Measurements from ENCODE around the gene TRHDE.

TRHDE gene

DNA sequence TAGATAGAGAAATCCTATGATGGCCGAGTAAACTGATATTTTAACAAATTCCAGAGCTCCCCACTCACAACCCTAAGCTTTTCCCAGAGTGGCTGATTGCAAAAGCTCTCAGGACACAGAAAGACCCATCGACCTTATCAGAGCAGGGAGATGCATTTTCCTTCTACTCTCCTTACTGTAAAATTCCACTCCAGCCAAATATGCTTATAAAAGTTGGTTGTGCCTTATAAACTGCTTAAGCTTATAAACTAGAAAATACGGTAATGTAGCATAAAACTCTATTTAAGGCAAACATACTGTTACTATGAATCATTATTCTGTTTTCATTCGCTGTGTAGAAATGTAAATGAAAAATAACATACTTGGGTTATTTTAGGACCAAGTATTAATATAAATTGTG, 41.6 kb upstream of the TRHDE start:
- no peaks in the 10 kb centered on the region for H3K9me2 ChIP-seq (replicated peaks; ENCODE audit: insufficient read depth, low read length)
- no peaks in the 10 kb centered on the region for H3K9me3 ChIP-seq (ENCODE audit: insufficient read depth, low read length)
- TF ChIP-seq EZH2phosphoT487 (conservative IDR thresholded peaks at IDR 0.05; ENCODE audit: low read length), result no peak
- TF ChIP-seq, protein P1, sequence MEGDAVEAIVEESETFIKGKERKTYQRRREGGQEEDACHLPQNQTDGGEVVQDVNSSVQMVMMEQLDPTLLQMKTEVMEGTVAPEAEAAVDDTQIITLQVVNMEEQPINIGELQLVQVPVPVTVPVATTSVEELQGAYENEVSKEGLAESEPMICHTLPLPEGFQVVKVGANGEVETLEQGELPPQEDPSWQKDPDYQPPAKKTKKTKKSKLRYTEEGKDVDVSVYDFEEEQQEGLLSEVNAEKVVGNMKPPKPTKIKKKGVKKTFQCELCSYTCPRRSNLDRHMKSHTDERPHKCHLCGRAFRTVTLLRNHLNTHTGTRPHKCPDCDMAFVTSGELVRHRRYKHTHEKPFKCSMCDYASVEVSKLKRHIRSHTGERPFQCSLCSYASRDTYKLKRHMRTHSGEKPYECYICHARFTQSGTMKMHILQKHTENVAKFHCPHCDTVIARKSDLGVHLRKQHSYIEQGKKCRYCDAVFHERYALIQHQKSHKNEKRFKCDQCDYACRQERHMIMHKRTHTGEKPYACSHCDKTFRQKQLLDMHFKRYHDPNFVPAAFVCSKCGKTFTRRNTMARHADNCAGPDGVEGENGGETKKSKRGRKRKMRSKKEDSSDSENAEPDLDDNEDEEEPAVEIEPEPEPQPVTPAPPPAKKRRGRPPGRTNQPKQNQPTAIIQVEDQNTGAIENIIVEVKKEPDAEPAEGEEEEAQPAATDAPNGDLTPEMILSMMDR (IDR thresholded peaks at IDR 0.05; ENCODE audit: insufficient read depth, low read length, poor library complexity, severe bottlenecking), result no peak
- no peak overlapping the region for H2AFZ ChIP-seq (ENCODE audit: low read depth, low read length, severe bottlenecking)
- no peak overlapping the region for H3K4me2 ChIP-seq (ENCODE audit: low read depth, low read length, poor library complexity, severe bottlenecking)
- no peaks in the 10 kb centered on the region for H3K36me3 ChIP-seq (ENCODE audit: low read length)
- H3K27me3 ChIP-seq (ENCODE audit: low read length), result no peaks in the 10 kb centered on the region
- no peak overlapping the region for H3K4me3 ChIP-seq (ENCODE audit: insufficient read depth, low read length, poor library complexity, severe bottlenecking)
- no peaks in the 10 kb centered on the region for H4K20me1 ChIP-seq (ENCODE audit: low read depth, low read length)
- no peaks in the 10 kb centered on the region for H3K79me2 ChIP-seq (ENCODE audit: insufficient read depth, low read length)
- no peak overlapping the region for H3K27ac ChIP-seq (ENCODE audit: low read depth, low read length)
- no peaks in the 10 kb centered on the region for H3F3A ChIP-seq (ENCODE audit: insufficient read depth)
- H3K9ac ChIP-seq (ENCODE audit: low read length), result no peak overlapping the region

DNA sequence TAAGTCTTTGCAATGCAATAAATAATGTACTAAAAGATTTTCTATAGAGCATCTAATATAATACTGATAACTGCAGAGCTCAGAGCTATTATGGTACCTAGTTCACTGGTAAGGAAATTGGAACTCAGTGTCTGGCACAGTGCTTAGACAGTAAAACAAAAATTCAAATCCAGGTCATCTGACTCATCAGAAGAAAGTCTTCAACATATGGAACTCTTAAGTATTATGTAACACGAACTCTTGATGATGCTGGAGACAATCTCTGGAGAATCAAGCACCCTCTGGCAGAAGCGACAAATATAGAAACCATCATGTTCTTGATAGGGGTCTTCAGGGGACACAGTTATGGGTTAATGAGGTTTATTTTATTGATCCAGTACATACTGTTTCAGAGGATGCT, 37.3 kb upstream of the TRHDE start:
- TF ChIP-seq, protein P1 (IDR thresholded peaks at IDR 0.05; ENCODE audit: insufficient read depth, low read length, poor library complexity, severe bottlenecking), result no peak
- no peak for TF ChIP-seq EZH2phosphoT487 (conservative IDR thresholded peaks at IDR 0.05; ENCODE audit: low read length)
- H3K27me3 ChIP-seq (ENCODE audit: low read length), result no peaks in the 10 kb centered on the region
- H3K9me2 ChIP-seq (replicated peaks; ENCODE audit: insufficient read depth, low read length), result no peaks in the 10 kb centered on the region
- H4K20me1 ChIP-seq (ENCODE audit: low read depth, low read length), result no peaks in the 10 kb centered on the region
- H3K4me2 ChIP-seq (ENCODE audit: low read depth, low read length, poor library complexity, severe bottlenecking), result no peak overlapping the region
- no peak overlapping the region for H3K27ac ChIP-seq (ENCODE audit: low read depth, low read length)
- no peaks in the 10 kb centered on the region for H3F3A ChIP-seq (ENCODE audit: insufficient read depth)
- no peaks in the 10 kb centered on the region for H3K36me3 ChIP-seq (ENCODE audit: low read length)
- H2AFZ ChIP-seq (ENCODE audit: low read depth, low read length, severe bottlenecking), result no peak overlapping the region
- H3K4me3 ChIP-seq (ENCODE audit: insufficient read depth, low read length, poor library complexity, severe bottlenecking), result no peak overlapping the region
- H3K79me2 ChIP-seq (ENCODE audit: insufficient read depth, low read length), result no peaks in the 10 kb centered on the region
- H3K9me3 ChIP-seq (ENCODE audit: insufficient read depth, low read length), result no peaks in the 10 kb centered on the region
- H3K9ac ChIP-seq (ENCODE audit: low read length), result no peak overlapping the region

DNA sequence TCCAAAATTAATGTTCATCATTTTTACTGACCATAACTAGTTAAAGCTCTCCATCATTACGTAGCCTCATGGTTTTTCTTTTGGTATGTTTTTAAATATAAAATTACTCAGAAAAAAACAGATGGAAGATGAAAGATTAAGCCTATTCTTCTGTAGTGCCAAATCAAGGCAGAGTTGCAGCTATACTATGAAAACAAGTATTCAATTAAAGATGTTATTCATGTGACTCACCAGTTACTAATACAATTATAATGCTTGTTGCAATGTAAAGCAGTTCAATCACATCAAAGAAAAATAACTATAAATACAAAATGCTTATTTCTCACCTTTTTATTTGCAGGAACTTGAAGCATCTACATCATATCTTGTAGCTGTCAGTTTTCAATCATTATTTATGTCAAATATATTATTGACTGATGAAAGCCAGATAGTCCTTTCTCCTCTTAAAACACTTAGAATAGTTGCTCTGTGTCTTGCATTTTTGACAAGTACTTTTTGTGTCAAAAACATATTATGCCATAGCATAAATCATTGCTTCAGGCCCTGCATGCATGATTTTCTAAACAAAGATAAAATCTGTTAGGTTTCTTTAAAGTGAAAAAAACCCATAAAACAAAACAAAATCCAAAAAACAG, 36.0 kb upstream of the TRHDE start:
- H3K36me3 ChIP-seq (ENCODE audit: low read length), result no peaks in the 10 kb centered on the region
- H3K4me3 ChIP-seq (ENCODE audit: insufficient read depth, low read length, poor library complexity, severe bottlenecking), result no peak overlapping the region
- no peaks in the 10 kb centered on the region for H3K9me2 ChIP-seq (replicated peaks; ENCODE audit: insufficient read depth, low read length)
- no peak overlapping the region for H2AFZ ChIP-seq (ENCODE audit: low read depth, low read length, severe bottlenecking)
- no peaks in the 10 kb centered on the region for H3K9me3 ChIP-seq (ENCODE audit: insufficient read depth, low read length)
- no peaks in the 10 kb centered on the region for H4K20me1 ChIP-seq (ENCODE audit: low read depth, low read length)
- H3K4me2 ChIP-seq (ENCODE audit: low read depth, low read length, poor library complexity, severe bottlenecking), result no peak overlapping the region
- no peak overlapping the region for H3K9ac ChIP-seq (ENCODE audit: low read length)
- H3K27me3 ChIP-seq (ENCODE audit: low read length), result no peaks in the 10 kb centered on the region
- TF ChIP-seq, protein P1 (IDR thresholded peaks at IDR 0.05; ENCODE audit: insufficient read depth, low read length, poor library complexity, severe bottlenecking), result no peak
- TF ChIP-seq EZH2phosphoT487 (conservative IDR thresholded peaks at IDR 0.05; ENCODE audit: low read length), result no peak
- H3K79me2 ChIP-seq (ENCODE audit: insufficient read depth, low read length), result no peaks in the 10 kb centered on the region
- no peak overlapping the region for H3K27ac ChIP-seq (ENCODE audit: low read depth, low read length)
- H3F3A ChIP-seq (ENCODE audit: insufficient read depth), result no peaks in the 10 kb centered on the region

Data from SU-DHL-6 (cell line).